ENCODE data around the gene GATA2. TPM values are rescaled to one million over a fixed set of nuclear protein-coding genes. Genes with fewer than 3 reads are reported as not detected.

GATA2 gene
- total RNA-seq, 1 donor from 2014 or later: 37.9 TPM

- Mint-ChIP-seq H3K27ac (ENCODE audit: unreplicated experiment) (no peak overlapping the region), H3K36me3 (ENCODE audit: low read depth, unreplicated experiment) (peaks cover 14% of the 10 kb centered on the region), H3K9me3 (ENCODE audit: unreplicated experiment) (no peaks in the 10 kb centered on the region), H3K4me1 (ENCODE audit: unreplicated experiment) (peaks cover 13% of the 10 kb centered on the region), H3K27me3 (ENCODE audit: unreplicated experiment) (peaks cover 22% of the 10 kb centered on the region), H3K4me3 (ENCODE audit: unreplicated experiment) (no peak overlapping the region)
- DNase-seq (ENCODE audit: low spot score): no peak
- TF ChIP-seq, protein P1, sequence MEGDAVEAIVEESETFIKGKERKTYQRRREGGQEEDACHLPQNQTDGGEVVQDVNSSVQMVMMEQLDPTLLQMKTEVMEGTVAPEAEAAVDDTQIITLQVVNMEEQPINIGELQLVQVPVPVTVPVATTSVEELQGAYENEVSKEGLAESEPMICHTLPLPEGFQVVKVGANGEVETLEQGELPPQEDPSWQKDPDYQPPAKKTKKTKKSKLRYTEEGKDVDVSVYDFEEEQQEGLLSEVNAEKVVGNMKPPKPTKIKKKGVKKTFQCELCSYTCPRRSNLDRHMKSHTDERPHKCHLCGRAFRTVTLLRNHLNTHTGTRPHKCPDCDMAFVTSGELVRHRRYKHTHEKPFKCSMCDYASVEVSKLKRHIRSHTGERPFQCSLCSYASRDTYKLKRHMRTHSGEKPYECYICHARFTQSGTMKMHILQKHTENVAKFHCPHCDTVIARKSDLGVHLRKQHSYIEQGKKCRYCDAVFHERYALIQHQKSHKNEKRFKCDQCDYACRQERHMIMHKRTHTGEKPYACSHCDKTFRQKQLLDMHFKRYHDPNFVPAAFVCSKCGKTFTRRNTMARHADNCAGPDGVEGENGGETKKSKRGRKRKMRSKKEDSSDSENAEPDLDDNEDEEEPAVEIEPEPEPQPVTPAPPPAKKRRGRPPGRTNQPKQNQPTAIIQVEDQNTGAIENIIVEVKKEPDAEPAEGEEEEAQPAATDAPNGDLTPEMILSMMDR (IDR thresholded peaks at IDR 0.05; ENCODE audit: unreplicated experiment): no peak
These were observed 49.2 kb downstream of the GATA2 start for GRCh38 chr3:128443771-128444170.

GRCh38 chr3:128442949-128443348 is 50.1 kb downstream of the GATA2 start:
- Mint-ChIP-seq H3K27ac (ENCODE audit: unreplicated experiment) (no peak overlapping the region), H3K27me3 (ENCODE audit: unreplicated experiment) (peaks cover 22% of the 10 kb centered on the region)

DNA sequence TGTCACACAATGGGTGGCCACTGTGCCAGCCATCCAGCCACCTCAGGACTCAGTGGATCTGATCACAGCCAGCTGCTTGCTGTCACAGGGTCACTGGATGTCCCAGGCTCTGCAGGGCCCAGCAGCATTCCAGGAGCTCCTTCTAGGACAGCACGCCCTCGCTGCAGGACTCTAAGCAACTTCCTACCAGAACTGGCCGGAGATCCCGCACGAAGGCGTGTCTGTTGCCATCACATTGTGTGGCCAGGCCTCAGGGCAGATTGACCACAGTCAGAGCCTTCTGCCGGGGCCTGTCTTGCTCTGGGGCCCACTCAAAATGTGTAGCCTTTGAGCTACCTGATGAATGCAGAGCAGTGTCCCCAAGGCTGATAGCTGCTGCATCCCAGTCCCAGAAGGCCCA is 50.9 kb downstream of the GATA2 start:
- DNase-seq (ENCODE audit: low spot score): no peak
- Mint-ChIP-seq H3K4me1 (ENCODE audit: unreplicated experiment) (peaks cover 2% of the 10 kb centered on the region), H3K36me3 (ENCODE audit: low read depth, unreplicated experiment) (peaks cover 10% of the 10 kb centered on the region), H3K9me3 (ENCODE audit: unreplicated experiment) (no peaks in the 10 kb centered on the region), H3K4me3 (ENCODE audit: unreplicated experiment) (no peak overlapping the region), H3K27ac (ENCODE audit: unreplicated experiment) (no peak overlapping the region), H3K27me3 (ENCODE audit: unreplicated experiment) (peaks cover 19% of the 10 kb centered on the region)
- TF ChIP-seq, protein P1 (IDR thresholded peaks at IDR 0.05; ENCODE audit: unreplicated experiment): no peak

More at GRCh38 chr3:128442949-128443348, 50.1 kb downstream of the GATA2 start:
- DNase-seq (ENCODE audit: low spot score): no peak
- TF ChIP-seq, protein P1 (IDR thresholded peaks at IDR 0.05; ENCODE audit: unreplicated experiment): no peak
- no peak overlapping the region for H3K4me3 Mint-ChIP-seq (ENCODE audit: unreplicated experiment)
- H3K9me3 Mint-ChIP-seq (ENCODE audit: unreplicated experiment): no peaks in the 10 kb centered on the region
- H3K36me3 Mint-ChIP-seq (ENCODE audit: low read depth, unreplicated experiment): peaks cover 10% of the 10 kb centered on the region
- H3K4me1 Mint-ChIP-seq (ENCODE audit: unreplicated experiment): peaks cover 7% of the 10 kb centered on the region

GRCh38 chr3:128439226-128439625 is 53.8 kb downstream of the GATA2 start:
- H3K9me3 Mint-ChIP-seq (ENCODE audit: unreplicated experiment): no peaks in the 10 kb centered on the region
- peaks cover 8% of the 10 kb centered on the region for H3K27me3 Mint-ChIP-seq (ENCODE audit: unreplicated experiment)
- no peak overlapping the region for H3K27ac Mint-ChIP-seq (ENCODE audit: unreplicated experiment)
- DNase-seq (ENCODE audit: low spot score): no peak
- H3K4me3 Mint-ChIP-seq (ENCODE audit: unreplicated experiment): no peak overlapping the region
- H3K4me1 Mint-ChIP-seq (ENCODE audit: unreplicated experiment): no peaks in the 10 kb centered on the region
- H3K36me3 Mint-ChIP-seq (ENCODE audit: low read depth, unreplicated experiment): peaks cover 5% of the 10 kb centered on the region
- TF ChIP-seq, protein P1 (IDR thresholded peaks at IDR 0.05; ENCODE audit: unreplicated experiment): no peak

DNA sequence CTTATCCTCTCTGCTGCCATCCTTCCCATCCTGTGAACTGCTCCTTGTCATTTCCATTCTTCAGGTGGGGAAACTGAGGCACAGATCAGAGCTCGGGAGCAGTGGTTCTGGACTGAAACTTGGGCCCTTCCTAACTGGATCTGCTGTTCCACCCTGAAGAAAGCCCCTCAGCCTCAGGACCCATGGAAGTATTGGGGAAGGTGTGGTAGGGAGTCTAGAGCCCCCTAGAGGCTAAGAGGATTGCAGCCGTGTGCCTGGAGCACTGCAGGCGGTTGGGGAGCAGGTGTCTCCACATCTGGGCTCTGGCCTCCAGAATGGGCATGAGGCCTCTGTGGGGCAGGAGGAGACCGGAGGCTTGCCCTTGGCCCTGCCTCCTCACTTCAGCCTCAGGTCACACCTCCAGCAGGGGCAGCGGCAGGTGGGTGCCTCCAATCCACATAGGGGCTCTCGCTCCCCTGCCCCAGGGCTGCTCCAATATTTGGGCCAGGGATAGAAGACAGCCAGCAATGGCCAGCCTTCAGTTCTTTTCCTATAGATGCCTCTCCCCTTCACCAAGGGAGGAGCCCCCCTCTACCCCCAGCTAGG is 54.4 kb downstream of the GATA2 start:
- DNase-seq (ENCODE audit: low spot score): no peak

More for the DNA sequence above, 54.4 kb downstream of the GATA2 start:
- TF ChIP-seq, protein P1 (IDR thresholded peaks at IDR 0.05; ENCODE audit: unreplicated experiment): peak; percentile 25
- H3K27ac Mint-ChIP-seq (ENCODE audit: unreplicated experiment): no peak overlapping the region
- peaks cover 5% of the 10 kb centered on the region for H3K27me3 Mint-ChIP-seq (ENCODE audit: unreplicated experiment)
- peaks cover 5% of the 10 kb centered on the region for H3K36me3 Mint-ChIP-seq (ENCODE audit: low read depth, unreplicated experiment)
- no peaks in the 10 kb centered on the region for H3K9me3 Mint-ChIP-seq (ENCODE audit: unreplicated experiment)
- H3K4me3 Mint-ChIP-seq (ENCODE audit: unreplicated experiment): no peak overlapping the region
- no peaks in the 10 kb centered on the region for H3K4me1 Mint-ChIP-seq (ENCODE audit: unreplicated experiment)
